Stimulated activated CD4-positive, alpha-beta T cell treated with anti-CD3 and anti-CD28 coated beads, Interleukin-4, amount 100 ng/mL, for 1 hour (primary cell): ENCODE results near the gene SPI1.

Experiments
- DNase-seq: peaks from one replicate; pipeline ENCODE4 v3.0.0-alpha.2; 2020

Gene SPI1

GRCh38 chr11:47378010-47378835, at the start of gene SPI1:
Gene SPI1 (minus strand): TSS chr11:47378547. CDS start chr11:47378353, 194 bp downstream.
- no peak for DNase-seq

GRCh38 chr11:47426062-47426956, 48.0 kb upstream of the SPI1 start, which contains the start of gene PSMC3:
Gene PSMC3 (minus strand): TSS chr11:47426439. CDS start chr11:47426279, 160 bp downstream.
- peak; percentile 99 for DNase-seq

- no peak for DNase-seq
Observed at GRCh38 chr11:47425611-47426010, 47.3 kb upstream of the SPI1 start.

- no peak for DNase-seq
Observed at GRCh38 chr11:47418454-47419259, 40.3 kb upstream of the SPI1 start.

GRCh38 chr11:47417712-47418111, 39.4 kb upstream of the SPI1 start:
- no peak for DNase-seq

GRCh38 chr11:47415949-47416472, 37.7 kb upstream of the SPI1 start:
- DNase-seq = no peak

- no peak for DNase-seq
Observed at GRCh38 chr11:47415091-47415854, 36.9 kb upstream of the SPI1 start.

- DNase-seq = no peak
Observed at GRCh38 chr11:47414685-47415070, 36.3 kb upstream of the SPI1 start.

- DNase-seq = no peak
Observed at GRCh38 chr11:47413908-47414684, 35.7 kb upstream of the SPI1 start.

- no peak for DNase-seq
Observed at GRCh38 chr11:47413351-47413750, 35.0 kb upstream of the SPI1 start.

GRCh38 chr11:47411884-47412746, 33.8 kb upstream of the SPI1 start:
- DNase-seq = peak; percentile 65

- DNase-seq = no peak
Observed at GRCh38 chr11:47410370-47411264, 32.3 kb upstream of the SPI1 start.

GRCh38 chr11:47409440-47410369, 31.4 kb upstream of the SPI1 start:
- DNase-seq = no peak

- DNase-seq = no peak
Observed at GRCh38 chr11:47408598-47409439, 30.5 kb upstream of the SPI1 start.

GRCh38 chr11:47407746-47408590, 29.6 kb upstream of the SPI1 start, which contains the start of gene SLC39A13:
Gene SLC39A13 (plus strand): TSS chr11:47408590. CDS start chr11:47410095, 1,505 bp downstream.
- peak; percentile 90 for DNase-seq
